Measurements from ENCODE around the gene B3GNT2. TPM values are rescaled to one million over a fixed set of nuclear protein-coding genes. Genes with fewer than 3 reads are reported as not detected.

B3GNT2 gene
- total RNA-seq, 3 donors from 2014 or later = 27.1 to 44.6 (median 30.0) TPM

DNA sequence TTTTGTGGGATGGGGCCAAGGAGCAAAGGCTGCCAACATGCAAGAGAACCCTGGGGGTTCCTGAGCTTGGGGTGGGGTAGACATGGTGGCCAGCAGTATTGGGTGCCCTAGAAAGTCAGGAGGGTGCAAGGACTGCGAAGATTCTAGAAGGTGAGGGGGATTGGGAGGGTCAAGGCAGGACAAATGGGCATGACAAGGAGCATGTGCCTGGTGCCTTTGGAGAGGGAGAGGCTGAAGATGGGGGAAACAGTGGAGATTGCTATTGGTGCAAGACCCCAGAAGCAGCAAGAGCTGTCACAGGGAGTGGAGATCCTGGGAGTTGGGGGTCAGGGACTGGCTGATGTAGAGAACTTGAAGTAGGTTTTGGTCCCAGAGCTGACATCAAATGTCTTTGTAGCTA, 7.5 kb downstream of the B3GNT2 start:
- no peak overlapping the region for H3K4me3 ChIP-seq
- no peak for TF ChIP-seq CTCF (IDR thresholded peaks at IDR 0.05)
- ATAC-seq (no peak), DNase-seq (no peak)
- H3K9me3 ChIP-seq = no peaks in the 10 kb centered on the region
- H3K36me3 ChIP-seq (ENCODE audit: low read depth) = no peaks in the 10 kb centered on the region
- H3K4me1 ChIP-seq (ENCODE audit: low read depth) = peaks cover 7% of the 10 kb centered on the region
- intact Hi-C loops (cut with DNase I, micrococcal nuclease) = no loop called here

DNA sequence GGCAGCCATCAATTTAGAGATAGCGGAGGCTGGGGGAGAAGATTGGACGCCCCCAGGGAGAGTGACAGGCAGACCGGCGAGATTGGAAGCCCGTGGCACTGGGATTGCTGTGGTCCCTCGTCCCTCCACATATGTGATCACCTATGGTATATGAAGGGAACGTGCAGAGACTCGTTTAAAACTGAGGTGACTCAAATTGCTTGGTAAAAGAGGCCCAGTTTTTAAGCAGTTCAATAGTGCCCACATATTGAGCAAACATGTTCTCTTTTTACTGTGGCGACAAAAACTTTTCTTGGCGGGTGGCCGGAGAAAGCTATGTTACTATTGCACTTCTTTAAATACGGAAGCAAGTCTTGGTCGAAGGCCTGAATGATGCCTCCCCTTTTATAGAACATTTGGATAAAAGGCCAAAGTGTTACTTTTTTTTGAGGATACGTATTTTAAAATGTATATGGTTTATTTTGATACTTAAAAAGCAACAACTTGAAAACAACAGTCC, 9.1 kb downstream of the B3GNT2 start:
- ATAC-seq = no peak
- intact Hi-C loops (cut with DNase I, micrococcal nuclease) = no loop called here
- TF ChIP-seq CTCF (IDR thresholded peaks at IDR 0.05) = no peak
- H3K4me1 ChIP-seq (ENCODE audit: low read depth) = no peaks in the 10 kb centered on the region
- DNase-seq = no peak
- H3K9me3 ChIP-seq = no peaks in the 10 kb centered on the region
- no peaks in the 10 kb centered on the region for H3K36me3 ChIP-seq (ENCODE audit: low read depth)
- H3K4me3 ChIP-seq = no peak overlapping the region

DNA sequence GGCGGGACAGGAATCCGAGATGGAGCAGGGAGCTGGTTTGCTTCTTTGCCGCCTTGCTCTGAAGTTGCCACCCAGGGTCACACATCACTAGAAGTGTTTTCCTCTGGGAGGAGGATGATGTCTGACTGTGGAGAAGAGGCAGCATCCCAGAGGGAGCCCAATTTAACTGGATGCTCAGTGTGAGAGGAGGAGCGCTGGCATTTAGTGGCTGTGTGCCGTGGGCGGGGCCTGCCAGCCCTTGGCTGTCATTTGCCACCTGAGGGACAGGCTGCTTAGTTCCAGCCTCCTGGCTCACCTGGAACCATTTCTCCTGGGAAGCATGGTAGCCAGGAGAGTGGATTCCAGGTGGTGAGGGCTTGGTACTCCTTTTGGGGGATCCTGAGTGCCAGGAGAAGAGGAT, 9.6 kb downstream of the B3GNT2 start:
- no peak for TF ChIP-seq CTCF (IDR thresholded peaks at IDR 0.05)
- no peak for ATAC-seq
- no peaks in the 10 kb centered on the region for H3K4me1 ChIP-seq (ENCODE audit: low read depth)
- H3K4me3 ChIP-seq = no peak overlapping the region
- no peaks in the 10 kb centered on the region for H3K9me3 ChIP-seq
- intact Hi-C loops (cut with DNase I, micrococcal nuclease) = no loop called here
- no peaks in the 10 kb centered on the region for H3K36me3 ChIP-seq (ENCODE audit: low read depth)
- no peak for DNase-seq

DNA sequence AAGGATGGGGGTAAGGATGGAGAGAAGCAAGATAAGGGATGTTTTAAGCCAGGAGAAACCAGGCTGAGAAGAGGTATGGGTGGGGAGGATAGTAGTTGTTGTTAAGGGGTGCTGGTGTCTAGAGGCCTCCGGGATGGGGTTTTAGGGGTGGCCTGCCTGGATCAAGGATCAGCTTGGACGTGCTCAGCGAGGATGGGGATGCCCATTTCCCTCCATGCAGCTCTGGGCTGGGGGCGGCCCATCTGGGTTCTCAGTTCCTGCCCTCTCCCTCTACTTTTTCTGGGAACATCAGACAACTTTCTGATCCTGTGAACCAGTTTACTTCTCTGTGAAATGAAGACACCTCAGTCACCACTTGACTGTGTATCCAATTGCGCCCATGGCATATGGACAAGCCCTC, 10.1 kb downstream of the B3GNT2 start:
- Histone ChIP-seq H3K9me3 (no peaks in the 10 kb centered on the region), H3K4me3 (no peak overlapping the region), H3K4me1 (ENCODE audit: low read depth) (no peaks in the 10 kb centered on the region), H3K36me3 (ENCODE audit: low read depth) (no peaks in the 10 kb centered on the region)
- intact Hi-C loops (cut with DNase I, micrococcal nuclease) = no loop called here
- no peak for ATAC-seq
- no peak for DNase-seq
- no peak for TF ChIP-seq CTCF (IDR thresholded peaks at IDR 0.05)

DNA sequence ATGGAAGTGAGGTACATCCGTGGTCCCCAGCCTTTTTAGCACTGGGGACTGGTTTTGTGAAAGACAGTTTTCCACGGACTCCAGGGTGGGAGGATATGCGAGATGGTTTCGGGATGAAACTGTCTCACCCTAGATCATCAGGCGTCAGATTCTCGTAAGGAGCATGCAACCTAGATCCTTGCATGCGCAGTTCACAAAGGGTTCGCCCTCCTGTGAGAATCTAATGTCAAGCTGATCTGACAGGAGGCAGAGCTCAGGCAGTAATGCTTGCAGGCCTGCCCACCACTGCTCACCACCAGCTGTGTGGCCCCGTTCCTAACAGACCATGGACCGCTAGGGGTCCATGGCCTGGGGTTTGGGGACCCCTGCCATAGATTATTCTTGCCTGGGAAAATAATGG, 11.6 kb downstream of the B3GNT2 start:
- TF ChIP-seq CTCF (IDR thresholded peaks at IDR 0.05) = no peak
- Histone ChIP-seq H3K4me3 (no peak overlapping the region), H3K4me1 (ENCODE audit: low read depth) (no peaks in the 10 kb centered on the region), H3K36me3 (ENCODE audit: low read depth) (no peaks in the 10 kb centered on the region), H3K9me3 (peaks cover 2% of the 10 kb centered on the region)
- intact Hi-C loops (cut with DNase I, micrococcal nuclease) = no loop called here
- no peak for DNase-seq
- ATAC-seq = no peak

Measured in mucosa of descending colon (tissue), 3 donors.